Neural progenitor cell (in vitro differentiated cells): ENCODE results near the gene CLTCL1. TPM values are rescaled to one million over a fixed set of nuclear protein-coding genes. Genes with fewer than 3 reads are reported as not detected.
A peak's percentile ranks its signal among the peaks of the same experiment; 100 is the strongest.

ENCODE experiments used
- DNase-seq: peaks from one replicate; pipeline ENCODE4 v3.0.0-alpha.2; 2016; ENCODE audit warnings: low spot score
- H2AFZ ChIP-seq: fragments of 200-600 bp; sonication (generic); replicated peaks from 2 replicates; pipeline ENCODE4 v1.6.1; 2016; ENCODE audit warnings: antibody characterized with exemption
- H3F3A ChIP-seq: fragments of 200-600 bp; sonication (generic); 2 replicates; pipeline ENCODE4 v1.6.1; 2016; ENCODE audit warnings: antibody characterized with exemption, low read depth
- H3K27ac ChIP-seq: fragments of 200-600 bp; sonication (generic); 2 replicates; pipeline ENCODE4 v1.5.1; 2016; ENCODE audit warnings: mild to moderate bottlenecking
- H3K27me3 ChIP-seq: fragments of 200-600 bp; sonication (generic); 2 replicates; pipeline ENCODE4 v1.6.1; 2016; ENCODE audit warnings: mild to moderate bottlenecking, moderate library complexity
- H3K36me3 ChIP-seq: fragments of 200-600 bp; sonication (generic); 2 replicates; pipeline ENCODE4 v1.5.1; 2016
- H3K4me1 ChIP-seq: fragments of 200-600 bp; sonication (generic); 2 replicates; pipeline ENCODE4 v1.6.1; 2016; ENCODE audit warnings: mixed run types
- H3K4me2 ChIP-seq: fragments of 200-600 bp; sonication (generic); 2 replicates; pipeline ENCODE4 v1.6.1; 2016
- H3K4me3 ChIP-seq: fragments of 200-600 bp; sonication (generic); 2 replicates; pipeline ENCODE4 v1.5.1; 2016
- H3K79me2 ChIP-seq: fragments of 200-600 bp; sonication (generic); 2 replicates; pipeline ENCODE4 v1.6.1; 2016; ENCODE audit warnings: low read depth
- H3K9ac ChIP-seq: fragments of 200-600 bp; sonication (generic); 2 replicates; pipeline ENCODE4 v1.6.1; 2016
- H3K9me3 ChIP-seq: fragments of 200-600 bp; sonication (generic); 2 replicates; pipeline ENCODE4 v1.5.1; 2016; ENCODE audit warnings: low read depth
- H4K20me1 ChIP-seq: fragments of 200-600 bp; sonication (generic); 2 replicates; pipeline ENCODE4 v1.6.1; 2016; ENCODE audit warnings: low read depth
- H3K27ac Mint-ChIP-seq: 3 replicates; pipeline ENCODE4 v1.8.0; 2021; ENCODE audit warnings: mixed read lengths
- H3K27me3 Mint-ChIP-seq: 2 replicates; pipeline ENCODE4 v1.8.0; 2022; ENCODE audit warnings: low read depth, mild to moderate bottlenecking, inconsistent platforms, moderate library complexity, mixed read lengths; ENCODE audit not compliant: insufficient read depth
- H3K36me3 Mint-ChIP-seq: 3 replicates; pipeline ENCODE4 v1.8.0; 2021; ENCODE audit warnings: mixed read lengths
- H3K4me1 Mint-ChIP-seq: 3 replicates; pipeline ENCODE4 v1.8.0; 2021; ENCODE audit warnings: mixed read lengths
- H3K4me3 Mint-ChIP-seq: 3 replicates; pipeline ENCODE4 v1.8.0; 2021; ENCODE audit warnings: mild to moderate bottlenecking, moderate library complexity, mixed read lengths
- H3K9me3 Mint-ChIP-seq: 3 replicates; pipeline ENCODE4 v1.8.0; 2020; ENCODE audit warnings: mixed read lengths
- CTCF ChIP-seq: fragments of 200-600 bp; sonication (generic); IDR thresholded peaks from 2 replicates; pipeline ENCODE4 v1.5.1; 2017; ENCODE audit warnings: antibody characterized with exemption, mild to moderate bottlenecking
- EZH2 ChIP-seq: fragments of 200-600 bp; sonication (generic); IDR thresholded peaks from 2 replicates; pipeline ENCODE4 v1.6.1; 2017; ENCODE audit warnings: antibody characterized with exemption, mild to moderate bottlenecking, moderate library complexity
- EZH2phosphoT487 ChIP-seq: fragments of 200-600 bp; sonication (generic); IDR thresholded peaks from 2 replicates; pipeline ENCODE4 v1.6.1; 2017; ENCODE audit warnings: antibody characterized with exemption
- total RNA-seq: library from RNA; depleted of rRNA; stranded (reverse); fragments of >200 nt; gene quantifications from 2 replicates; pipeline ENCODE4 v1.2.3, GENCODE V29; 2015; ENCODE audit warnings: low replicate concordance

CLTCL1 gene
- total RNA-seq, 1 donor from 2014 or later = 13.7 TPM

GRCh38 chr22:19196841-19197612 is 94.5 kb downstream of the CLTCL1 start:
- H3K4me3 Mint-ChIP-seq = no peak overlapping the region
- no peak overlapping the region for H3K4me3 ChIP-seq
- no peaks in the 10 kb centered on the region for H3K79me2 ChIP-seq
- H3K27me3 Mint-ChIP-seq = peaks cover 3% of the 10 kb centered on the region
- no peak for DNase-seq
- no peaks in the 10 kb centered on the region for H3K9me3 Mint-ChIP-seq
- H3F3A ChIP-seq = no peaks in the 10 kb centered on the region
- no peak overlapping the region for H3K4me2 ChIP-seq
- no peak overlapping the region for H3K27ac ChIP-seq
- H4K20me1 ChIP-seq = no peaks in the 10 kb centered on the region
- no peak overlapping the region for H3K27ac Mint-ChIP-seq
- TF ChIP-seq EZH2 = no peak
- no peaks in the 10 kb centered on the region for H3K4me1 Mint-ChIP-seq
- H3K9me3 ChIP-seq = no peaks in the 10 kb centered on the region
- H3K4me1 ChIP-seq = no peaks in the 10 kb centered on the region
- H3K27me3 ChIP-seq = no peaks in the 10 kb centered on the region
- no peak overlapping the region for H2AFZ ChIP-seq
- H3K36me3 ChIP-seq = no peaks in the 10 kb centered on the region
- H3K36me3 Mint-ChIP-seq = peaks cover 4% of the 10 kb centered on the region
- no peak overlapping the region for H3K9ac ChIP-seq

- Histone ChIP-seq H3K4me2 (no peak overlapping the region), H4K20me1 (no peaks in the 10 kb centered on the region), H2AFZ (no peak overlapping the region), H3K27me3 (no peaks in the 10 kb centered on the region), H3K27ac (no peak overlapping the region), H3K9me3 (no peaks in the 10 kb centered on the region), H3K36me3 (no peaks in the 10 kb centered on the region), H3K4me3 (no peak overlapping the region), H3K79me2 (no peaks in the 10 kb centered on the region), H3K4me1 (no peaks in the 10 kb centered on the region), H3K9ac (no peak overlapping the region), H3F3A (no peaks in the 10 kb centered on the region)
- no peak for DNase-seq
- TF ChIP-seq CTCF (no peak), EZH2 (no peak), EZH2phosphoT487 (no peak)
- H3K4me1 Mint-ChIP-seq = no peaks in the 10 kb centered on the region
- no peaks in the 10 kb centered on the region for H3K9me3 Mint-ChIP-seq
- H3K36me3 Mint-ChIP-seq = peaks cover 4% of the 10 kb centered on the region
- H3K4me3 Mint-ChIP-seq = no peak overlapping the region
- H3K27ac Mint-ChIP-seq = no peak overlapping the region
- H3K27me3 Mint-ChIP-seq = peaks cover 5% of the 10 kb centered on the region
Observed at GRCh38 chr22:19195796-19196731, 95.5 kb downstream of the CLTCL1 start.

- Mint-ChIP-seq H3K9me3 (no peaks in the 10 kb centered on the region), H3K27me3 (peaks cover 6% of the 10 kb centered on the region), H3K4me1 (no peaks in the 10 kb centered on the region), H3K27ac (no peak overlapping the region), H3K36me3 (peaks cover 4% of the 10 kb centered on the region), H3K4me3 (peak overlapping the region; percentile 30)
- no peaks in the 10 kb centered on the region for H3K9me3 ChIP-seq
- no peak overlapping the region for H3K9ac ChIP-seq
- no peaks in the 10 kb centered on the region for H4K20me1 ChIP-seq
- H3F3A ChIP-seq = no peaks in the 10 kb centered on the region
- no peak overlapping the region for H3K4me2 ChIP-seq
- no peaks in the 10 kb centered on the region for H3K27me3 ChIP-seq
- no peaks in the 10 kb centered on the region for H3K79me2 ChIP-seq
- H3K27ac ChIP-seq = no peak overlapping the region
- H3K4me3 ChIP-seq = no peak overlapping the region
- DNase-seq = no peak
- TF ChIP-seq EZH2 (no peak), CTCF (no peak), EZH2phosphoT487 (no peak)
- H3K36me3 ChIP-seq = no peaks in the 10 kb centered on the region
- H3K4me1 ChIP-seq = no peaks in the 10 kb centered on the region
- H2AFZ ChIP-seq = no peak overlapping the region
Observed at GRCh38 chr22:19194766-19195536, 96.6 kb downstream of the CLTCL1 start.
